NCI-H2029 (cell line): ENCODE data around the gene CENPW.

ENCODE experiments used
- DNase-seq: peaks from one replicate; lab custom pipeline; 2025; lab: John Stamatoyannopoulos, UW

The CENPW gene

GRCh38 chr6:126374372-126374771, 34.5 kb downstream of the CENPW start:
- DNase-seq, result no peak

- DNase-seq, result no peak
Observed at GRCh38 chr6:126376682-126377081, 36.8 kb downstream of the CENPW start.

GRCh38 chr6:126377594-126378153, 37.8 kb downstream of the CENPW start:
- DNase-seq, result no peak

- DNase-seq, result no peak
Observed at GRCh38 chr6:126380072-126380583, 40.2 kb downstream of the CENPW start.

- no peak for DNase-seq
Observed at GRCh38 chr6:126381498-126381897, 41.6 kb downstream of the CENPW start.

- no peak for DNase-seq
Observed at GRCh38 chr6:126383203-126383602, 43.3 kb downstream of the CENPW start.

GRCh38 chr6:126385536-126385935, 45.6 kb downstream of the CENPW start:
- no peak for DNase-seq

GRCh38 chr6:126388104-126388598, 48.2 kb downstream of the CENPW start:
- DNase-seq, result no peak

- DNase-seq, result peak; percentile 88
Observed at GRCh38 chr6:126396131-126396530, 56.2 kb downstream of the CENPW start.
